ENCODE data around the gene RAPGEF1.
"Not testable (repeated sequence)": the region's sequence is repeated elsewhere in the genome, so short reads cannot be mapped to it uniquely, and the experiment has no call there.

RAPGEF1 gene

GRCh38 chr9:131727795-131728545 is 11.9 kb downstream of the RAPGEF1 start:
- DNase-seq (ENCODE audit: low read depth) = no peak

GRCh38 chr9:131727184-131727759 is 12.6 kb downstream of the RAPGEF1 start:
- no peak for DNase-seq (ENCODE audit: low read depth)

- no peak for DNase-seq (ENCODE audit: low read depth)
These were observed 15.2 kb downstream of the RAPGEF1 start for GRCh38 chr9:131724683-131725082.

GRCh38 chr9:131723632-131724031 is 16.2 kb downstream of the RAPGEF1 start:
- DNase-seq (ENCODE audit: low read depth) = no peak

GRCh38 chr9:131722255-131722654 is 17.6 kb downstream of the RAPGEF1 start:
- no peak for DNase-seq (ENCODE audit: low read depth)

- DNase-seq (ENCODE audit: low read depth) = no peak
These were observed 18.8 kb downstream of the RAPGEF1 start for GRCh38 chr9:131721076-131721475.

GRCh38 chr9:131720330-131720729 is 19.5 kb downstream of the RAPGEF1 start:
- DNase-seq (ENCODE audit: low read depth) = no peak

- DNase-seq (ENCODE audit: low read depth) = no peak
These were observed 20.5 kb downstream of the RAPGEF1 start for GRCh38 chr9:131719262-131719908.

GRCh38 chr9:131717719-131718460 is 22.0 kb downstream of the RAPGEF1 start:
- no peak for DNase-seq (ENCODE audit: low read depth)

GRCh38 chr9:131715906-131716305 is 24.0 kb downstream of the RAPGEF1 start:
- no peak for DNase-seq (ENCODE audit: low read depth)

- DNase-seq (ENCODE audit: low read depth) = no peak
These were observed 25.1 kb downstream of the RAPGEF1 start for GRCh38 chr9:131714821-131715220.

- peak; percentile 84 for DNase-seq (ENCODE audit: low read depth)
These were observed 25.7 kb downstream of the RAPGEF1 start for GRCh38 chr9:131714161-131714646.

GRCh38 chr9:131713016-131713415 is 26.9 kb downstream of the RAPGEF1 start:
- DNase-seq (ENCODE audit: low read depth) = no peak

GRCh38 chr9:131712151-131712716 is 27.6 kb downstream of the RAPGEF1 start:
- no peak for DNase-seq (ENCODE audit: low read depth)

- DNase-seq (ENCODE audit: low read depth) = peak; percentile 25
These were observed 30.0 kb downstream of the RAPGEF1 start for GRCh38 chr9:131709771-131710431.

GRCh38 chr9:131709010-131709770 is 30.7 kb downstream of the RAPGEF1 start:
- not testable (repeated sequence) for DNase-seq (ENCODE audit: low read depth)

- DNase-seq (ENCODE audit: low read depth) = no peak
These were observed 31.5 kb downstream of the RAPGEF1 start for GRCh38 chr9:131708226-131709002.

GRCh38 chr9:131707733-131708157 is 32.1 kb downstream of the RAPGEF1 start:
- DNase-seq (ENCODE audit: low read depth) = peak; percentile 53

GRCh38 chr9:131707050-131707449 is 32.8 kb downstream of the RAPGEF1 start:
- no peak for DNase-seq (ENCODE audit: low read depth)

- DNase-seq (ENCODE audit: low read depth) = no peak
These were observed 33.3 kb downstream of the RAPGEF1 start for GRCh38 chr9:131706608-131706970.
